ENCODE measurements around the gene CCL23. TPM values are rescaled to one million over a fixed set of nuclear protein-coding genes. Genes with fewer than 3 reads are reported as not detected.

Gene CCL23
- total and polyA plus RNA-seq, 12 donors: 1.9 to 25.7 (median 6.9) TPM

DNA sequence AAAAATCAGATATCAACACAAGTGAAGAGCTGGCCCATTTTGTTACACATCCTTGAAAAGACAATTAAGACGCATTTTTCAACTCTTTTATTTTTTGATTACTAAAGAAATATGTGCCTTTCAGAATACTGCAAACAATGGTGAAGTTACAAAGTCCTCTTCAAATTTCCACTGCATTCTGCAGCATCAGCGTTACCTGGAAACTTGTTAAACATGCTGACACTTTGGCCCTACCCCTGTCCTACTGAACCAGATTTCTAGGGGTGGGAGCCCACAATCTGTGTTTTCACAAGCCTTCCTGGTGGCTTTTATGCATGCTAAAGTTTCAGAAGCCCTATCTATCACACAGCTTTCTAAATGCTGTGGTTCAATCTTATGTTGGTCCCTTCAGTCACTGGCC lies 26.7 kb downstream of the CCL23 start:
- WGBS, 4 donors: 70 to 81% (median 80%) methylated on average over 2 of the region's 2 CpGs
- no peak overlapping the region for H3K4me3 ChIP-seq
- intact Hi-C loops (cut with DNase I): no loop called here
- H3K4me1 ChIP-seq (replicated peaks in 1 of 2): no peaks in the 10 kb centered on the region
- no peaks in the 10 kb centered on the region for H3K27me3 ChIP-seq
- no peaks in the 10 kb centered on the region for H3K36me3 ChIP-seq (replicated peaks in 1 of 2)
- no peaks in the 10 kb centered on the region for H3K9me3 ChIP-seq (replicated peaks in 1 of 3)
- no peak overlapping the region for H3K27ac ChIP-seq
- DNase-seq: no peak
- TF ChIP-seq CTCF (IDR thresholded peaks at IDR 0.05): no peak
- TF ChIP-seq POLR2A (IDR thresholded peaks at IDR 0.05): no peak

GRCh38 chr17:35988164-35988563 lies 29.6 kb downstream of the CCL23 start:
- no peaks in the 10 kb centered on the region for H3K36me3 ChIP-seq (replicated peaks in 1 of 2)
- no peak for TF ChIP-seq CTCF (IDR thresholded peaks at IDR 0.05)
- TF ChIP-seq POLR2A (IDR thresholded peaks at IDR 0.05): no peak
- no peaks in the 10 kb centered on the region for H3K4me1 ChIP-seq (replicated peaks in 1 of 2)
- H3K27ac ChIP-seq: peak overlapping the region in 1 of 5 donors; percentile 18
- no peak for DNase-seq
- no peaks in the 10 kb centered on the region for H3K9me3 ChIP-seq (replicated peaks in 1 of 3)
- no peak overlapping the region for H3K4me3 ChIP-seq
- H3K27me3 ChIP-seq: no peaks in the 10 kb centered on the region
- intact Hi-C loops (cut with DNase I): no loop called here

DNA sequence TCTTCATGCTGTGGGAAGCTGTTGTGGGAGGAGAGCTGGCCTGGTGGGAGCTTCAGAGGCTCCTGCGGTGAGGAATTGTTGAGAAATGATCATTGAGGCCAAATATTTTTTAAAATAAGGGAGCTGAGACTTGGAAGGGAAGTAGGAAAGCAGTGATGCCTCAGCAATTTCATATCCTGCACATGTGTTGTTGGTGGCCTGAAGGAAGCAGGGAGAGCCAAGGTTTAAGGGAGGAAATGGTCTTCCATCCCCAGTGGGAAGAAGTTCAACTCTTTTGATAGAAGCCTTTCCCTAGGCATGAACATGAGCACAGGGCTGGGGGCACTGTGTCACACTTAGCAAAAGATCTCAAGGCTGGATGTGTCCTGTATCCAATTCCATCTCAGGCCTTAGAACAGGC lies 31.1 kb downstream of the CCL23 start, which contains the start of gene CCL14:
Gene CCL14 (minus strand): TSS at position 87 of the 400 bp plus-strand sequence. CDS start 80 bp downstream, at position 7.
- no peak for DNase-seq
- 31 to 77% (median 62%) methylated on average over 1 of the region's 1 CpG for WGBS, 4 donors
- no peak for TF ChIP-seq POLR2A (IDR thresholded peaks at IDR 0.05)
- no peak for TF ChIP-seq CTCF (IDR thresholded peaks at IDR 0.05)
- intact Hi-C loops (cut with DNase I): no loop called here
- H3K4me3 ChIP-seq: peak within 1 kb of the TSS in 1 of 4 donors; percentile 15
- no peaks in the 10 kb centered on the region for H3K36me3 ChIP-seq (replicated peaks in 1 of 2)
- H3K27ac ChIP-seq: peak within 1 kb of the TSS in 1 of 5 donors; percentile 49
- no peaks in the 10 kb centered on the region for H3K9me3 ChIP-seq (replicated peaks in 1 of 3)
- no peaks in the 10 kb centered on the region for H3K4me1 ChIP-seq (replicated peaks in 1 of 2)
- H3K27me3 ChIP-seq: no peaks in the 10 kb centered on the region

- 83 to 89% (median 85%) methylated on average over 6 of the region's 6 CpGs for WGBS, 4 donors
- H3K4me1 ChIP-seq (replicated peaks in 1 of 2): no peaks in the 10 kb centered on the region
- DNase-seq: no peak
- no peak overlapping the region for H3K4me3 ChIP-seq
- H3K27ac ChIP-seq: no peak overlapping the region
- TF ChIP-seq POLR2A (IDR thresholded peaks at IDR 0.05) (no peak), CTCF (IDR thresholded peaks at IDR 0.05) (no peak)
- no peaks in the 10 kb centered on the region for H3K36me3 ChIP-seq (replicated peaks in 1 of 2)
- no peaks in the 10 kb centered on the region for H3K9me3 ChIP-seq (replicated peaks in 1 of 3)
- intact Hi-C loops (cut with DNase I): loop anchor here in 1 of 2 donors (5.0 kb wide), 1 partner anchor 158 kb away; no protein-coding TSS in a partner anchor
- no peaks in the 10 kb centered on the region for H3K27me3 ChIP-seq
Measured at GRCh38 chr17:35984140-35984539, 33.6 kb downstream of the CCL23 start.

Data from adrenal gland (tissue), 12 donors.